Glutamatergic neuron (in vitro differentiated cells): Measurements from ENCODE around the gene OSBPL2. TPM values are rescaled to one million over a fixed set of nuclear protein-coding genes. Genes with fewer than 3 reads are reported as not detected.

Experiments used
- DNase-seq: peaks from one replicate; pipeline ENCODE4 v3.0.0; 2022
- H3K27ac Mint-ChIP-seq: one replicate; pipeline ENCODE4 v1.8.0; 2020; ENCODE audit warnings: mild to moderate bottlenecking, mixed read lengths, inconsistent platforms; ENCODE audit not compliant: unreplicated experiment
- H3K27me3 Mint-ChIP-seq: one replicate; pipeline ENCODE4 v1.8.0; 2020; ENCODE audit warnings: mild to moderate bottlenecking, moderate library complexity, mixed read lengths, inconsistent platforms; ENCODE audit not compliant: unreplicated experiment
- H3K36me3 Mint-ChIP-seq: one replicate; pipeline ENCODE4 v1.8.0; 2020; ENCODE audit warnings: mild to moderate bottlenecking, mixed read lengths, inconsistent platforms; ENCODE audit not compliant: unreplicated experiment
- H3K4me1 Mint-ChIP-seq: one replicate; pipeline ENCODE4 v1.8.0; 2020; ENCODE audit warnings: mild to moderate bottlenecking, low read depth, mixed read lengths, inconsistent platforms; ENCODE audit not compliant: unreplicated experiment
- H3K4me3 Mint-ChIP-seq: one replicate; pipeline ENCODE4 v1.8.0; 2020; ENCODE audit warnings: mild to moderate bottlenecking, mixed read lengths, inconsistent platforms; ENCODE audit not compliant: unreplicated experiment
- H3K9me3 Mint-ChIP-seq: one replicate; pipeline ENCODE4 v1.8.0; 2020; ENCODE audit warnings: mild to moderate bottlenecking, moderate library complexity, mixed read lengths, inconsistent platforms; ENCODE audit not compliant: unreplicated experiment
- total RNA-seq: library from RNA; stranded (reverse); fragmentation: NEBNext Ultra II Directional; extraction: Animal tissue kit (Norgen Biotek cat#: 25700); gene quantifications from one replicate; pipeline ENCODE4 v1.2.1, GENCODE V29; 2021; ENCODE audit not compliant: unreplicated experiment
- TF ChIP-seq, protein P1 (sequence below): fragments of 200-600 bp; sonication (generic); IDR thresholded peaks from one replicate; pipeline ENCODE4 v1.5.0; 2021; ENCODE audit not compliant: partially characterized antibody, unreplicated experiment

The OSBPL2 gene
- total RNA-seq, 1 donor from 2014 or later = 42.6 TPM

DNA sequence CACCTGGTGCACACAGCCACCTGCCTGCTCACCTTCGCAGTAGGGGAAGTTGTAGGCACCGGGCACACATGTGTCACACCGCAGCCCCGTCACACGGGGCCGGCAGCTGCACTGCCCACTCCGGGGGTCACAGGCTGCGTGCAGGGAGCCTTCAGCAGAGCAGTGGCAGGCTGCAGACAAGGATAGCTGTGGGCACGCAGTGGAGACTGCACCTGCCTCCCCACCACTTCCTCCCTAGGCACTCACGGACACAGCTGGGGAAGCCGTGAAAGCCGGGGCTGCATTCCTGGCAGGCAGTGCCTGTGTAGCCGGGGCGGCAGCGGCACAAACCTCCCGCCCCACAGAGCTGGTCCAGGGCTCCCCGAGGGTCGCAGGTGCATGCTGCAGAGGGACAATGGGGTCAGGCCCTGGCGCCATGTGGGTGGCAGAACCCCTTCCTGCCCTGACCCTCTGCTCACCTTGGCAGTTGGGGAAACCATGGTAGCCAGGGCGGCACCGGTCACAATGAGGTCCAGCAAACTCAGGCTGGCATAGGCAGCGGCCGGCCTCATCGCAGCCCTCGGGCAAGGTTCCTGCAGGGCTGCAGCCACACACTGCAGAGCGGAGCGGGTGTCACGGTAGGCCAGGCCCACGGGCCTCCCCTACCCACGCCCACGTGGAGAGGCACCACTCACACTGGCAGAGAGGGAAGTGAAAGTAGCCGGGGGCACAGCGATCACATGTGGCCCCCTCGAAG is 99.4 kb downstream of the OSBPL2 start:
- Mint-ChIP-seq H3K36me3 (peaks cover 8% of the 10 kb centered on the region), H3K27ac (no peak overlapping the region), H3K4me1 (no peaks in the 10 kb centered on the region), H3K9me3 (peaks cover 8% of the 10 kb centered on the region), H3K27me3 (peaks cover 5% of the 10 kb centered on the region), H3K4me3 (no peak overlapping the region)
- TF ChIP-seq, protein P1, sequence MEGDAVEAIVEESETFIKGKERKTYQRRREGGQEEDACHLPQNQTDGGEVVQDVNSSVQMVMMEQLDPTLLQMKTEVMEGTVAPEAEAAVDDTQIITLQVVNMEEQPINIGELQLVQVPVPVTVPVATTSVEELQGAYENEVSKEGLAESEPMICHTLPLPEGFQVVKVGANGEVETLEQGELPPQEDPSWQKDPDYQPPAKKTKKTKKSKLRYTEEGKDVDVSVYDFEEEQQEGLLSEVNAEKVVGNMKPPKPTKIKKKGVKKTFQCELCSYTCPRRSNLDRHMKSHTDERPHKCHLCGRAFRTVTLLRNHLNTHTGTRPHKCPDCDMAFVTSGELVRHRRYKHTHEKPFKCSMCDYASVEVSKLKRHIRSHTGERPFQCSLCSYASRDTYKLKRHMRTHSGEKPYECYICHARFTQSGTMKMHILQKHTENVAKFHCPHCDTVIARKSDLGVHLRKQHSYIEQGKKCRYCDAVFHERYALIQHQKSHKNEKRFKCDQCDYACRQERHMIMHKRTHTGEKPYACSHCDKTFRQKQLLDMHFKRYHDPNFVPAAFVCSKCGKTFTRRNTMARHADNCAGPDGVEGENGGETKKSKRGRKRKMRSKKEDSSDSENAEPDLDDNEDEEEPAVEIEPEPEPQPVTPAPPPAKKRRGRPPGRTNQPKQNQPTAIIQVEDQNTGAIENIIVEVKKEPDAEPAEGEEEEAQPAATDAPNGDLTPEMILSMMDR = no peak
- no peak for DNase-seq

DNA sequence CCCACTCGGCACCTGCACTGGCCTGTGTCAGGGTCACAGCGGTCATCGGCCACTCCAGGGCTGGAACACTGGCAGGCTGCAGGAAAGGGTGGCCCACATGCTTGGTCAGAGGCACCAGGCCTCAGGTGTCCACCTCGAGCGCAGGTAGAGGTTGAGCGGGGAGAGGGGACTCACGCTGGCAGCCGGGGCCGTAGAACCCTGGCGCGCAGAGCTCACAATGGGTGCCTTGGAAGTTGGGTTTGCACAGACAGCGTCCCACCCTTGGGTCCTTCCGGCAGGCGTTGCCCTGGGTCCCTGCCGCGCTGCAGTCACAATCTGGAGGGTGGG is 99.9 kb downstream of the OSBPL2 start:
- Mint-ChIP-seq H3K36me3 (peaks cover 8% of the 10 kb centered on the region), H3K4me1 (peaks cover 3% of the 10 kb centered on the region), H3K9me3 (peaks cover 8% of the 10 kb centered on the region), H3K27ac (no peak overlapping the region), H3K27me3 (peaks cover 5% of the 10 kb centered on the region), H3K4me3 (no peak overlapping the region)
- TF ChIP-seq, protein P1 = no peak
- no peak for DNase-seq

DNA sequence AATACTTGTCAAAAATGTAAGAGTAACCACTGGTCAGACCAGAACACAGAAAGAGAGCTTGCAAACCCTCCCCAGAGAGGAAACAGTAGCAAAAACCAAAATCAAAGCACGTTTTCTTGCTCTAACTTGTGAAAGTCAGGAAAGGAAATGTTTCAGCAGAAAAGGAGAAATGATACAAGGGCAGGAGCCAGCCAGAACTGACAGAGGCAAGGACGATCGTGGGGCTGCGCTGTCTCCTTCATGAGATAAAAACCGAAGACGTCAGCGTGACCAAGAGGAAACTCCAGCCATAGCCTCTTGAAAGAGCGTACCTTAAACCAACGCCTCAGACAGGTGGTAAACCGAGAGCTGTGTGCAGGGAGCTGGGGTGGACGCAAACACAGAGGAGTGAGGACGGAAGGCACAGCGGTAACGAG is 101.3 kb downstream of the OSBPL2 start:
- no peak for DNase-seq
- Mint-ChIP-seq H3K27me3 (peaks cover 5% of the 10 kb centered on the region), H3K27ac (peak overlapping the region; percentile 9), H3K9me3 (peaks cover 9% of the 10 kb centered on the region), H3K36me3 (peaks cover 8% of the 10 kb centered on the region), H3K4me3 (peak overlapping the region; percentile 11), H3K4me1 (peaks cover 3% of the 10 kb centered on the region)
- TF ChIP-seq, protein P1 = no peak

DNA sequence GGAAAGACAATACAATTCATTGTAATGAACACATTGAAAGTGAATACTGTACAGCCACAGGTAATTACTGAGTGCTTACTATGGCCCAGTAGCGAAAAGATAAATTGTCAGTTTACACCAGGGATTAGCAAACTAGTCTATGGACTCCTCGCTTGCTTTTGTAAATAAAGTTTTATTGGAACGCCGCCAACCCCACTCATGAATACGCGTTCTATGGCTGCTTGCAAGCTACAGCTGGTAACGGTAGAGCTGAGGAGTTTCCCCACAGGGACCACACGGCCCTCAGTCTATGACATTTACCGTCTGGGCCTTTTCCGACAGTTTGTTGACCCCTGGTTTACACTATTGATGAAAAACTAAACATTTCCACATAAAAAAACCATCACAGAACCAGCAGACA is 104.6 kb downstream of the OSBPL2 start:
- DNase-seq = no peak
- H3K4me3 Mint-ChIP-seq = no peak overlapping the region
- peaks cover 8% of the 10 kb centered on the region for H3K27me3 Mint-ChIP-seq
- peaks cover 8% of the 10 kb centered on the region for H3K9me3 Mint-ChIP-seq
- TF ChIP-seq, protein P1 = no peak
- peak overlapping the region; percentile 24 for H3K27ac Mint-ChIP-seq
- peaks cover 8% of the 10 kb centered on the region for H3K36me3 Mint-ChIP-seq
- peaks cover 11% of the 10 kb centered on the region for H3K4me1 Mint-ChIP-seq

DNA sequence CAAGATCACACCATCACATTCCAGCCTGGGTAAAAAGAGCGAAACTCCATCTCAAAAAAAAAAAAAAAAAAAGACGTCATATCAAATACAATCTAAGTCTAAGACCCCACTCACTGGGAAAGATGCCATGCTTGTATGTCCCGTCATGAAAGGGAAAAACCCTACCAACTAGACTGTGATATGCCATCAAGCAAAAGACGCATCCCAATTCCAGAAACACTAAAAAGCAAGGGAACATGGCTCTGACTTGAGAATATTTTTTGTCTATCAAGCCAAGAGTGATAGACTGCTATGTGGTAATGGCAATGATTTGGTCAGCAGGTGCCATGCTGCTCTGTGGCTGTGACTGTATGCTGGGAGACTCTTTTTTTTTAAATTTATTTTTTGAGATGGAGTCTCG is 105.8 kb downstream of the OSBPL2 start:
- peaks cover 11% of the 10 kb centered on the region for H3K4me1 Mint-ChIP-seq
- peaks cover 12% of the 10 kb centered on the region for H3K27me3 Mint-ChIP-seq
- DNase-seq = no peak
- H3K9me3 Mint-ChIP-seq = peaks cover 14% of the 10 kb centered on the region
- H3K36me3 Mint-ChIP-seq = peaks cover 13% of the 10 kb centered on the region
- no peak overlapping the region for H3K27ac Mint-ChIP-seq
- no peak overlapping the region for H3K4me3 Mint-ChIP-seq
- TF ChIP-seq, protein P1 = no peak
